ENCODE data around the gene CSTPP1. TPM values are rescaled to one million over a fixed set of nuclear protein-coding genes. Genes with fewer than 3 reads are reported as not detected.

The CSTPP1 gene
- polyA plus RNA-seq, 1 donor (not counting 4 experiments of a cell fraction or from before 2014, with no cell fraction given): 20.0 TPM

DNA sequence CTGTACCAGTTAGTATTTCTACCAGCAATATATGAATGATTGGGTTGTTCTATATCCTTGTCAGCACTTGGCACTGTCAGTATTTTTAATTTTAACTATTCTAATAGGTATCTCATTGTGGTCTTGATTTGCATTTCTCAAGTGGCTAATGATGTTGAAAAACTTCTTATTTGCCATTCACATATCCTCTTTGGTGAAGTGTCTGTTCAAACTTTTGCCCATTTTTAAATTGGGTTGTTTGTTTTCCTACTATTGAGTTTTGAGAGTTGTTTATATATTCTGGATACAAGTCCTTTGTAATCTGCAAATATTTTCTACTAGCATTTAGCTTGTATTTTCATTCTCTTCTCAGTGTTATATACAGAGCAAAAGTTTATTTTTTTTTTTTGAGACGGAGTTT is 82.1 kb downstream of the CSTPP1 start:
- no peaks in the 10 kb centered on the region for H3K79me2 ChIP-seq (ENCODE audit: control insufficient read depth, insufficient read depth, low read length)
- H3K4me3 ChIP-seq (ENCODE audit: control insufficient read depth in 2 of 3, extremely low read depth in 1 of 3, insufficient read depth in 2 of 3, low read depth in 1 of 3, low read length in 3 of 3): no peak overlapping the region
- H3K27ac ChIP-seq (ENCODE audit: control insufficient read depth, insufficient read depth, low read length): no peak overlapping the region
- no peak overlapping the region for H3K9ac ChIP-seq (ENCODE audit: control insufficient read depth, extremely low read depth, insufficient read depth, low read length)
- no peak overlapping the region for H2AFZ ChIP-seq (ENCODE audit: control insufficient read depth, low read length)
- no peak for TF ChIP-seq EZH2 (IDR thresholded peaks at IDR 0.05; ENCODE audit: low read length)
- TF ChIP-seq, protein P1, sequence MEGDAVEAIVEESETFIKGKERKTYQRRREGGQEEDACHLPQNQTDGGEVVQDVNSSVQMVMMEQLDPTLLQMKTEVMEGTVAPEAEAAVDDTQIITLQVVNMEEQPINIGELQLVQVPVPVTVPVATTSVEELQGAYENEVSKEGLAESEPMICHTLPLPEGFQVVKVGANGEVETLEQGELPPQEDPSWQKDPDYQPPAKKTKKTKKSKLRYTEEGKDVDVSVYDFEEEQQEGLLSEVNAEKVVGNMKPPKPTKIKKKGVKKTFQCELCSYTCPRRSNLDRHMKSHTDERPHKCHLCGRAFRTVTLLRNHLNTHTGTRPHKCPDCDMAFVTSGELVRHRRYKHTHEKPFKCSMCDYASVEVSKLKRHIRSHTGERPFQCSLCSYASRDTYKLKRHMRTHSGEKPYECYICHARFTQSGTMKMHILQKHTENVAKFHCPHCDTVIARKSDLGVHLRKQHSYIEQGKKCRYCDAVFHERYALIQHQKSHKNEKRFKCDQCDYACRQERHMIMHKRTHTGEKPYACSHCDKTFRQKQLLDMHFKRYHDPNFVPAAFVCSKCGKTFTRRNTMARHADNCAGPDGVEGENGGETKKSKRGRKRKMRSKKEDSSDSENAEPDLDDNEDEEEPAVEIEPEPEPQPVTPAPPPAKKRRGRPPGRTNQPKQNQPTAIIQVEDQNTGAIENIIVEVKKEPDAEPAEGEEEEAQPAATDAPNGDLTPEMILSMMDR (optimal IDR thresholded peaks at IDR 0.05 in 1 of 3, IDR thresholded peaks at IDR 0.05 in 1 of 3, conservative IDR thresholded peaks at IDR 0.05 in 1 of 3; ENCODE audit: extremely low read depth in 1 of 3, insufficient read depth in 2 of 3, low read length in 3 of 3): no peak
- no peaks in the 10 kb centered on the region for H3K4me1 ChIP-seq (ENCODE audit: control insufficient read depth, extremely low read depth, insufficient read depth, low read length)
- no peak for FAIRE-seq
- no peaks in the 10 kb centered on the region for H4K20me1 ChIP-seq (ENCODE audit: control insufficient read depth, extremely low read depth, insufficient read depth, low read length)
- H3K9me3 ChIP-seq (ENCODE audit: control insufficient read depth, low read depth, low read length): no peaks in the 10 kb centered on the region
- DNase-seq (ENCODE audit: low read depth, low spot score): no peak
- H3K9me1 ChIP-seq (ENCODE audit: control insufficient read depth, extremely low read depth, insufficient read depth, low read length): no peaks in the 10 kb centered on the region
- dilution Hi-C loops (cut with MboI; ENCODE audit: extremely low pct_ligation_motif_present, low sequenced_read_pairs): no loop called here
- H3K4me2 ChIP-seq (ENCODE audit: control insufficient read depth, extremely low read depth, insufficient read depth, low read depth, low read length): no peak overlapping the region
- no peaks in the 10 kb centered on the region for H3K36me3 ChIP-seq (ENCODE audit: control insufficient read depth in 2 of 2, extremely low read depth in 1 of 2, insufficient read depth in 2 of 2, low read length in 2 of 2)
- no peaks in the 10 kb centered on the region for H3K27me3 ChIP-seq (ENCODE audit: control insufficient read depth, extremely low read depth, insufficient read depth, low read length)

DNA sequence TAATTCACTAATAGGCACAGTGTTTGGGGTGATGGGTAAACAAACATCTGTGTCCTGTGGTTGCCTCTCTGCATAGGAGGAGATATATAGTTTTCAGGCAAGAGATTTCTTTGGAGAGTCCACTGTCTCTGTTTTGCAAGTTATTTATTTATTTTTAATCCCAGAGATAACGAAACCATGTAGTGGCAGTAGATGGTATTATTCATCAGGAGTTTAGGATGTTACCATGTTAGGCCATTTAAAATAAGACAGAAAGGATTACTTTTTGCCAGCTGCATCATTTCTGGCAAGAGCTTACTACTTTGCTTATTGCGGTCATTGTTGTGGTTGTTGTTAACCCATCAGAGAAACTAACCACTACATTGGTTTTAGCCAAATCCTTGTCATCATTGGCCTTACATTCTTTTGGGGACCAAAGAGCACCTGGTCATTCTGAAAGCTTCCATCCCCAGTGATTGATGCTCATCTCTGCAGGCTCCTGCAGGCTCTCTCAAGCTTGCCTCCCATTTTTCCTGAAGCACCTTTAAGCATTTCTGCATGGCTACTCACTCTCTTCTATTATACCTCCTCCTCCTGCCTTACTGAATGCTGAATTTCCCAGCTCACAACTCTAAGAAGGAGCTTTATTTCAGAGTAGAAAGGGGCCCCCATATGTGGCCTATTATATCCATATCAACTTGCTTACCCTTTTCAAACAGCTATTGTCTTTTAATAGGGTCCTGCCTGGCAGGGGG is 84.4 kb downstream of the CSTPP1 start:
- Histone ChIP-seq H3K27me3 (ENCODE audit: control insufficient read depth, extremely low read depth, insufficient read depth, low read length) (no peaks in the 10 kb centered on the region), H3K4me2 (ENCODE audit: control insufficient read depth, extremely low read depth, insufficient read depth, low read depth, low read length) (no peak overlapping the region), H3K4me1 (ENCODE audit: control insufficient read depth, extremely low read depth, insufficient read depth, low read length) (no peaks in the 10 kb centered on the region), H3K9me1 (ENCODE audit: control insufficient read depth, extremely low read depth, insufficient read depth, low read length) (no peaks in the 10 kb centered on the region), H2AFZ (ENCODE audit: control insufficient read depth, low read length) (no peak overlapping the region), H3K27ac (ENCODE audit: control insufficient read depth, insufficient read depth, low read length) (no peak overlapping the region), H3K79me2 (ENCODE audit: control insufficient read depth, insufficient read depth, low read length) (no peaks in the 10 kb centered on the region), H3K4me3 (ENCODE audit: control insufficient read depth in 2 of 3, extremely low read depth in 1 of 3, insufficient read depth in 2 of 3, low read depth in 1 of 3, low read length in 3 of 3) (no peak overlapping the region), H3K9me3 (ENCODE audit: control insufficient read depth, low read depth, low read length) (no peaks in the 10 kb centered on the region), H3K9ac (ENCODE audit: control insufficient read depth, extremely low read depth, insufficient read depth, low read length) (no peak overlapping the region), H4K20me1 (ENCODE audit: control insufficient read depth, extremely low read depth, insufficient read depth, low read length) (no peaks in the 10 kb centered on the region), H3K36me3 (ENCODE audit: control insufficient read depth in 2 of 2, extremely low read depth in 1 of 2, insufficient read depth in 2 of 2, low read length in 2 of 2) (no peaks in the 10 kb centered on the region)
- no peak for FAIRE-seq
- TF ChIP-seq, protein P1 (optimal IDR thresholded peaks at IDR 0.05 in 1 of 3, IDR thresholded peaks at IDR 0.05 in 1 of 3, conservative IDR thresholded peaks at IDR 0.05 in 1 of 3; ENCODE audit: extremely low read depth in 1 of 3, insufficient read depth in 2 of 3, low read length in 3 of 3): no peak
- TF ChIP-seq EZH2 (IDR thresholded peaks at IDR 0.05; ENCODE audit: low read length): no peak
- no peak for DNase-seq (ENCODE audit: low read depth, low spot score)
- dilution Hi-C loops (cut with MboI; ENCODE audit: extremely low pct_ligation_motif_present, low sequenced_read_pairs): no loop called here
